ENCODE measurements around the gene NPAT. TPM values are rescaled to one million over a fixed set of nuclear protein-coding genes. Genes with fewer than 3 reads are reported as not detected.

NPAT gene
- total and polyA plus RNA-seq, 10 of the 15 experiments (the other 5 are each of a cell fraction or from before 2014, with no cell fraction given): 7.5 to 32.8 (median 20.1) TPM

DNA sequence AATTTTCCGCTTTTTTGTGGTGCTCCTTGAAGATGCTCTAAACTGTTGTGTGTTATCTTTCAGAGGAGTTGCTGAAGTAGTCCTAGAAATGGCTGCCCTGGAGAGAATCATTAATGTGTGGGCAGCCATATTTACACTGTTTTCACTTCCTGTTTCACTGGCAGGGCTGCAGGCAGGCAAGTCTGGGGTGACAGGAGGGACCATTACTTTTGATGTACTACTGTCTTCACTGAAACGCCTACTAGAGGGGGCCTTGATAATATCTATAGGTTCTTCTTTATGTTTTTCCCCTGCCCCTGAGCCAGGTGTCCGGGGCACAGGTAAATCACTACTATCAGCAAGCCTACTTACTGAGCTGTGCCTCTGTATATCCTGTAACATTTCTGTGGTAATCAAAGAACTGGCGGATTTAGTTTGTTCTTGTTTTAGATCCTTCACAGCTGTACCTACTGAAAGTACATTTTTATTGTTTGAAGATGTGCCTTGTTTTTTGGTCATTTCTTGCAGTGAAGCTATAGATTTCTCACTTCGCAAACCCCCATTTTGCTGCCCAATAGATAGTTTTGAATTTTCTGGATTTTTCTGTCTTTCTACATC lies 61.4 kb downstream of the NPAT start (continued):
- TF ChIP-seq, protein P1, sequence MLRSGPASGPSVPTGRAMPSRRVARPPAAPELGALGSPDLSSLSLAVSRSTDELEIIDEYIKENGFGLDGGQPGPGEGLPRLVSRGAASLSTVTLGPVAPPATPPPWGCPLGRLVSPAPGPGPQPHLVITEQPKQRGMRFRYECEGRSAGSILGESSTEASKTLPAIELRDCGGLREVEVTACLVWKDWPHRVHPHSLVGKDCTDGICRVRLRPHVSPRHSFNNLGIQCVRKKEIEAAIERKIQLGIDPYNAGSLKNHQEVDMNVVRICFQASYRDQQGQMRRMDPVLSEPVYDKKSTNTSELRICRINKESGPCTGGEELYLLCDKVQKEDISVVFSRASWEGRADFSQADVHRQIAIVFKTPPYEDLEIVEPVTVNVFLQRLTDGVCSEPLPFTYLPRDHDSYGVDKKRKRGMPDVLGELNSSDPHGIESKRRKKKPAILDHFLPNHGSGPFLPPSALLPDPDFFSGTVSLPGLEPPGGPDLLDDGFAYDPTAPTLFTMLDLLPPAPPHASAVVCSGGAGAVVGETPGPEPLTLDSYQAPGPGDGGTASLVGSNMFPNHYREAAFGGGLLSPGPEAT (IDR thresholded peaks at IDR 0.05; ENCODE audit: low read depth): 0 out of 2 replicates have a peak, but pooled peaks have one; percentile 37
- TF ChIP-seq JUNB (IDR thresholded peaks at IDR 0.05) (no peak), SUZ12 (IDR thresholded peaks at IDR 0.05; ENCODE audit: unreplicated experiment) (no peak), ZZZ3 (IDR thresholded peaks at IDR 0.05; ENCODE audit: control insufficient read depth, insufficient read length, low read depth) (no peak), HDGF (IDR thresholded peaks at IDR 0.05) (no peak), ETV6 (conservative IDR thresholded peaks at IDR 0.05 in 1 of 2, IDR thresholded peaks at IDR 0.05 in 1 of 2; ENCODE audit: borderline replicate concordance in 1 of 2, low read depth in 1 of 2) (peak in 1 of 2 experiments; percentile 44; a peak in 1 of 4 replicates), BRCA1 (IDR thresholded peaks at IDR 0.05; ENCODE audit: low read depth, low read length) (no peak), SREBF2 (IDR thresholded peaks at IDR 0.05; ENCODE audit: low read length) (no peak), NR2C1 (IDR thresholded peaks at IDR 0.05) (peak; percentile 50), GATAD2B (conservative IDR thresholded peaks at IDR 0.05; ENCODE audit: low read depth) (no peak), BACH1 (IDR thresholded peaks at IDR 0.05; ENCODE audit: borderline replicate concordance) (no peak), BHLHE40 (IDR thresholded peaks at IDR 0.05; ENCODE audit: borderline replicate concordance in 1 of 2, low read depth in 2 of 2, low read length in 1 of 2) (no peak), MYC (IDR thresholded peaks at IDR 0.05; ENCODE audit: insufficient read depth, insufficient read length, insufficient replicate concordance, low read length, severe bottlenecking) (no peak), ZNF622 (IDR thresholded peaks at IDR 0.05) (no peak), ATF7 (IDR thresholded peaks at IDR 0.05; ENCODE audit: low read depth) (0 out of 2 replicates have a peak, but pooled peaks have one; percentile 20), CHD1 (IDR thresholded peaks at IDR 0.05; ENCODE audit: low read depth, low read length) (no peak), MYB (IDR thresholded peaks at IDR 0.05; ENCODE audit: borderline replicate concordance, low read depth, low read length) (no peak)
- TF ChIP-seq, protein P2, sequence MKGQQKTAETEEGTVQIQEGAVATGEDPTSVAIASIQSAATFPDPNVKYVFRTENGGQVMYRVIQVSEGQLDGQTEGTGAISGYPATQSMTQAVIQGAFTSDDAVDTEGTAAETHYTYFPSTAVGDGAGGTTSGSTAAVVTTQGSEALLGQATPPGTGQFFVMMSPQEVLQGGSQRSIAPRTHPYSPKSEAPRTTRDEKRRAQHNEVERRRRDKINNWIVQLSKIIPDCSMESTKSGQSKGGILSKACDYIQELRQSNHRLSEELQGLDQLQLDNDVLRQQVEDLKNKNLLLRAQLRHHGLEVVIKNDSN (IDR thresholded peaks at IDR 0.05; ENCODE audit: borderline replicate concordance, extremely low read length, insufficient read depth, low read depth, low read length): no peak
- TF ChIP-seq, protein P3, sequence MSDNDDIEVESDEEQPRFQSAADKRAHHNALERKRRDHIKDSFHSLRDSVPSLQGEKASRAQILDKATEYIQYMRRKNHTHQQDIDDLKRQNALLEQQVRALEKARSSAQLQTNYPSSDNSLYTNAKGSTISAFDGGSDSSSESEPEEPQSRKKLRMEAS (IDR thresholded peaks at IDR 0.05; ENCODE audit: low read depth, low read length): no peak
- TF ChIP-seq, protein P4, sequence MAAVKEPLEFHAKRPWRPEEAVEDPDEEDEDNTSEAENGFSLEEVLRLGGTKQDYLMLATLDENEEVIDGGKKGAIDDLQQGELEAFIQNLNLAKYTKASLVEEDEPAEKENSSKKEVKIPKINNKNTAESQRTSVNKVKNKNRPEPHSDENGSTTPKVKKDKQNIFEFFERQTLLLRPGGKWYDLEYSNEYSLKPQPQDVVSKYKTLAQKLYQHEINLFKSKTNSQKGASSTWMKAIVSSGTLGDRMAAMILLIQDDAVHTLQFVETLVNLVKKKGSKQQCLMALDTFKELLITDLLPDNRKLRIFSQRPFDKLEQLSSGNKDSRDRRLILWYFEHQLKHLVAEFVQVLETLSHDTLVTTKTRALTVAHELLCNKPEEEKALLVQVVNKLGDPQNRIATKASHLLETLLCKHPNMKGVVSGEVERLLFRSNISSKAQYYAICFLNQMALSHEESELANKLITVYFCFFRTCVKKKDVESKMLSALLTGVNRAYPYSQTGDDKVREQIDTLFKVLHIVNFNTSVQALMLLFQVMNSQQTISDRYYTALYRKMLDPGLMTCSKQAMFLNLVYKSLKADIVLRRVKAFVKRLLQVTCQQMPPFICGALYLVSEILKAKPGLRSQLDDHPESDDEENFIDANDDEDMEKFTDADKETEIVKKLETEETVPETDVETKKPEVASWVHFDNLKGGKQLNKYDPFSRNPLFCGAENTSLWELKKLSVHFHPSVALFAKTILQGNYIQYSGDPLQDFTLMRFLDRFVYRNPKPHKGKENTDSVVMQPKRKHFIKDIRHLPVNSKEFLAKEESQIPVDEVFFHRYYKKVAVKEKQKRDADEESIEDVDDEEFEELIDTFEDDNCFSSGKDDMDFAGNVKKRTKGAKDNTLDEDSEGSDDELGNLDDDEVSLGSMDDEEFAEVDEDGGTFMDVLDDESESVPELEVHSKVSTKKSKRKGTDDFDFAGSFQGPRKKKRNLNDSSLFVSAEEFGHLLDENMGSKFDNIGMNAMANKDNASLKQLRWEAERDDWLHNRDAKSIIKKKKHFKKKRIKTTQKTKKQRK (IDR thresholded peaks at IDR 0.05; ENCODE audit: low read depth, low read length): no peak
- TF ChIP-seq, protein P5, sequence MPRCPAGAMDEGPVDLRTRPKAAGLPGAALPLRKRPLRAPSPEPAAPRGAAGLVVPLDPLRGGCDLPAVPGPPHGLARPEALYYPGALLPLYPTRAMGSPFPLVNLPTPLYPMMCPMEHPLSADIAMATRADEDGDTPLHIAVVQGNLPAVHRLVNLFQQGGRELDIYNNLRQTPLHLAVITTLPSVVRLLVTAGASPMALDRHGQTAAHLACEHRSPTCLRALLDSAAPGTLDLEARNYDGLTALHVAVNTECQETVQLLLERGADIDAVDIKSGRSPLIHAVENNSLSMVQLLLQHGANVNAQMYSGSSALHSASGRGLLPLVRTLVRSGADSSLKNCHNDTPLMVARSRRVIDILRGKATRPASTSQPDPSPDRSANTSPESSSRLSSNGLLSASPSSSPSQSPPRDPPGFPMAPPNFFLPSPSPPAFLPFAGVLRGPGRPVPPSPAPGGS (IDR thresholded peaks at IDR 0.05; ENCODE audit: borderline replicate concordance, insufficient read depth, low read depth, low read length, poor library complexity, severe bottlenecking): no peak
